Uterus (tissue), 4 donors: ENCODE data around the gene LDAH. TPM values are rescaled to one million over a fixed set of nuclear protein-coding genes. Genes with fewer than 3 reads are reported as not detected.

ENCODE experiments used
- DNase-seq, 2 donors: peaks; one replicate each; pipeline ENCODE4 v3.0.0-alpha.2; 2019 to 2020
- H3K27ac ChIP-seq, 2 donors: fragments of 200-600 bp; sonication (generic); 1 replicate in 1 of 2; 2 replicates in 1 of 2; pipeline ENCODE4 v1.5.1; 2016 to 2018
- H3K27me3 ChIP-seq, 2 donors: fragments of 200-600 bp; sonication (generic); one replicate each; pipeline ENCODE4 v1.5.1; 2018 to 2019; ENCODE audit warnings: control low read depth in 1 of 2
- H3K36me3 ChIP-seq, 2 donors: fragments of 200-600 bp; sonication (generic); one replicate each; pipeline ENCODE4 v1.5.1; 2019; ENCODE audit warnings: control low read depth in 1 of 2
- H3K4me1 ChIP-seq, 2 donors: fragments of 200-600 bp; sonication (generic); one replicate each; pipeline ENCODE4 v1.5.1; 2018 to 2019; ENCODE audit warnings: control low read depth in 1 of 2
- H3K4me3 ChIP-seq, 2 donors: fragments of 200-600 bp; sonication (generic); 1 replicate in 1 of 2; 2 replicates in 1 of 2; pipeline ENCODE4 v1.5.1; 2018 to 2019; ENCODE audit warnings: mild to moderate bottlenecking in 1 of 2
- H3K9me3 ChIP-seq, 2 donors: fragments of 200-600 bp; sonication (generic); one replicate each; pipeline ENCODE4 v1.5.1; 2019; ENCODE audit warnings: control low read depth in 1 of 2
- POLR2A ChIP-seq, 2 donors: fragments of 450-650 bp; IDR thresholded peaks; one replicate each; pipeline ENCODE4 v1.6.1; 2016; ENCODE audit warnings: antibody characterized with exemption in 2 of 2, mild to moderate bottlenecking in 1 of 2, moderate library complexity in 1 of 2
- intact Hi-C: fragments of 100-400 bp; cut with DNase I; formaldehyde crosslinking; loops from one replicate; pipeline ENCODE4 v1.15.1; 2023; ENCODE audit warnings: low total_unique reads
- total RNA-seq, 4 donors: library from RNA; depleted of rRNA in 3 of 4; stranded (reverse); fragments of >200 nt in 3 of 4; gene quantifications; one replicate each; pipeline versions ENCODE4 v1.1.0 to v1.2.4, GENCODE V29; 2014 to 2023
- TF ChIP-seq, protein P1 (sequence below), 4 experiments: fragments of 200-600 bp in 2 of 4; fragments of 450-650 bp in 2 of 4; sonication (generic) in 2 of 4; IDR thresholded peaks; one replicate each; pipeline ENCODE4 v1.5.1; 2016 to 2019; ENCODE audit warnings: antibody characterized with exemption in 4 of 4, mild to moderate bottlenecking in 2 of 4, moderate library complexity in 1 of 4
- donor health status: DM: yes; HTN: yes; CAD: no.

LDAH gene
- total RNA-seq, 4 donors from 2014 or later: 9.7 to 62.4 (median 19.9) TPM

DNA sequence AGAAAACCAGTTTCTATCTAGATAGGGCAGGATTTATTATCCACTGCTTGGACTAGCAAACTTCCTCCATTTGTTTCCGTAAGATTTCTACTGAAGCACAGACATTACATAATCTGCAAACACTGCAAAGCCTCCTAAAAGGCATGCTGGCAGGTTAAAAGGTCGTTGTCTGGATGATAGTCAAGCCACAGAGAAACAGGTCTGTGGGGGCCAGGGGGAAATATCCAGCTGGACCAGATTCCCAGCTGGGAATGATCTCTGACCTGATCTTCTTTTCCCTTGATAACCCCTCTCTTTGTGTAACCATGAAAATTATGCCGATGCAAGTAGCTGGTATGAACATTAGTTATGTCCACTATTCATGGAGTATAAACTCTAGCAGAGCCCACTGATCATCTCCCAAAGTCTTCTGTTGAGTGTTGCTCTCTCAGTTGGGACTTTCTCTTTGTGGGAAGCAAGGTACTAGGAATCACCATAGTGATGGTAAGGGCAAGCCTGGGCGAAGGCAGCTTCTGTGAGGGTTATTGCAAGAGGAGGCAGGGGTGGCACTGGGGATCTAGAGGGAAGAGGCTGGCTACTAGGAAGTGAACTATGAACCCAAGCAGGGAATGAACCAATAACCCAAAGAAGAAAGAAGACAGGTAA, 94.7 kb downstream of the LDAH start:
- H3K27ac ChIP-seq: no peak overlapping the region
- H3K9me3 ChIP-seq: no peaks in the 10 kb centered on the region
- no peak overlapping the region for H3K4me3 ChIP-seq
- H3K36me3 ChIP-seq: no peaks in the 10 kb centered on the region
- no peak for DNase-seq
- H3K27me3 ChIP-seq: no peaks in the 10 kb centered on the region
- TF ChIP-seq POLR2A (IDR thresholded peaks at IDR 0.05): no peak
- TF ChIP-seq, protein P1, sequence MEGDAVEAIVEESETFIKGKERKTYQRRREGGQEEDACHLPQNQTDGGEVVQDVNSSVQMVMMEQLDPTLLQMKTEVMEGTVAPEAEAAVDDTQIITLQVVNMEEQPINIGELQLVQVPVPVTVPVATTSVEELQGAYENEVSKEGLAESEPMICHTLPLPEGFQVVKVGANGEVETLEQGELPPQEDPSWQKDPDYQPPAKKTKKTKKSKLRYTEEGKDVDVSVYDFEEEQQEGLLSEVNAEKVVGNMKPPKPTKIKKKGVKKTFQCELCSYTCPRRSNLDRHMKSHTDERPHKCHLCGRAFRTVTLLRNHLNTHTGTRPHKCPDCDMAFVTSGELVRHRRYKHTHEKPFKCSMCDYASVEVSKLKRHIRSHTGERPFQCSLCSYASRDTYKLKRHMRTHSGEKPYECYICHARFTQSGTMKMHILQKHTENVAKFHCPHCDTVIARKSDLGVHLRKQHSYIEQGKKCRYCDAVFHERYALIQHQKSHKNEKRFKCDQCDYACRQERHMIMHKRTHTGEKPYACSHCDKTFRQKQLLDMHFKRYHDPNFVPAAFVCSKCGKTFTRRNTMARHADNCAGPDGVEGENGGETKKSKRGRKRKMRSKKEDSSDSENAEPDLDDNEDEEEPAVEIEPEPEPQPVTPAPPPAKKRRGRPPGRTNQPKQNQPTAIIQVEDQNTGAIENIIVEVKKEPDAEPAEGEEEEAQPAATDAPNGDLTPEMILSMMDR (IDR thresholded peaks at IDR 0.05): no peak
- H3K4me1 ChIP-seq: no peaks in the 10 kb centered on the region
- intact Hi-C loops: no loop called here

DNA sequence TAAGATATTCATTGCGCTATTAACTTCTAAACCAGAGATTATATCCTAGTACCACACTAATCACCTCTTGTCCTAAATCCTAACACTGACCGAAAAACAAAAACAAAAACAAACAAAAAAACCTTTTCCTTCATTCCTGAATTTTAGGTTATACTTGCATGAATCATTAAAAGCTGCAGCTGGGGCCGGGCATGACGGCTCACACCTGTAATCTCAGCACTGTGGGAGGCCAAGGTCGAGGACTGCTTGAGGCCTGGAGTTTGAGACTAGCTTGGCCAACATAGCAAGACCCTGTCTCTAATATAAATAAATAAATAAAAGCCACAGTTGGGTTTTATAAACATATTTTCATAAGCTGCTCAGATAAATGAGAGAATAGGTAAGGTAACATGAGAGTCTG, 96.0 kb downstream of the LDAH start:
- Histone ChIP-seq H3K36me3 (no peaks in the 10 kb centered on the region), H3K27ac (no peak overlapping the region), H3K4me1 (no peaks in the 10 kb centered on the region), H3K27me3 (no peaks in the 10 kb centered on the region), H3K4me3 (no peak overlapping the region), H3K9me3 (no peaks in the 10 kb centered on the region)
- no peak for DNase-seq
- intact Hi-C loops: no loop called here
- TF ChIP-seq, protein P1 (IDR thresholded peaks at IDR 0.05): no peak
- TF ChIP-seq POLR2A (IDR thresholded peaks at IDR 0.05): no peak

DNA sequence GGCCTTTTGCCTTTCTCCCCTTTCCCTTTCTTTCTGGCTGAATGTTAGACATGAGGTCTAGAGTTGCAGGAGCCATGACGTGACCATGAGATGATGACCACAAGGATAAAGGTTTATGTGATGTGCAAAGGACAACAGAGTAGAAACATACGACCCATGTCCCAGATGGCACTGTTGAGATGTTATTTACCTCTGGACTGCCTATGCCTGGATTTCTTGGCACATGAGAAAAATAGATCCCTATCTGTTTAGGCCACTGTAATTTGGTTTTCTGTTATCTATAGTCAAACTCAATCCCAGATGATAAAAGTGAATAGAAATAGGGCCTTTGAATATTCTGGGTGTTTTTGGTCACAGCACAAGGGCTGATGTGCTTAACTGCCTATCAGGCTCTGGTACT, 97.1 kb downstream of the LDAH start:
- Histone ChIP-seq H3K36me3 (no peaks in the 10 kb centered on the region), H3K27me3 (no peaks in the 10 kb centered on the region), H3K4me3 (no peak overlapping the region), H3K4me1 (no peaks in the 10 kb centered on the region), H3K9me3 (no peaks in the 10 kb centered on the region), H3K27ac (no peak overlapping the region)
- TF ChIP-seq, protein P1 (IDR thresholded peaks at IDR 0.05): no peak
- no peak for TF ChIP-seq POLR2A (IDR thresholded peaks at IDR 0.05)
- intact Hi-C loops: no loop called here
- no peak for DNase-seq

DNA sequence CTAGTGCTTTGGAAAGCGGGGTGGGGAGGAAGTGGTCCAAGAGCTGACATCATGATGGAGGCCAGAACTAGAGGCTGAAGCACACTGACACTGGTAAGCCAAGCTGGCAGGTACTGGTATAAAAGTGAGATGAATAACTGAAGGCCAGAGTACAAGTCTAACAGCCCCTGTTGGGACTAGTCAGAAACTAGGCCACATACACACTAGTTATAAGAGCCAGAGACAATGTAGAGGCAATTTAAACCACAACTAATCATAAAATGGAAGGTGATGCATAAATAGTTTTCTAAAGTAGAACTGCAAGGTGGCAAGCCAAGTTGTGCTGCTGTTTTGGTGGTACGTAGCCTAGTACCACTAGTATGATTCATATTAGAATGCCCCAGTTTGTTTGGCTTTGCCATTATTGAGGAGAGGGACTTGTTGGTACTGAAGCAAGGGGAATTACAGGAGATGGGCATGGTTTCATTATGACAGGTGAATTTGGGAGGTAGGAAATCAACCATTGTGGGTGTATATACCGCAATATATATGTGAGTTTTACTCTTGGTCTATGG, 98.3 kb downstream of the LDAH start:
- Histone ChIP-seq H3K36me3 (no peaks in the 10 kb centered on the region), H3K9me3 (no peaks in the 10 kb centered on the region), H3K27me3 (no peaks in the 10 kb centered on the region), H3K4me1 (no peaks in the 10 kb centered on the region), H3K27ac (no peak overlapping the region), H3K4me3 (no peak overlapping the region)
- intact Hi-C loops: no loop called here
- DNase-seq: no peak
- TF ChIP-seq, protein P1 (IDR thresholded peaks at IDR 0.05): no peak
- no peak for TF ChIP-seq POLR2A (IDR thresholded peaks at IDR 0.05)

DNA sequence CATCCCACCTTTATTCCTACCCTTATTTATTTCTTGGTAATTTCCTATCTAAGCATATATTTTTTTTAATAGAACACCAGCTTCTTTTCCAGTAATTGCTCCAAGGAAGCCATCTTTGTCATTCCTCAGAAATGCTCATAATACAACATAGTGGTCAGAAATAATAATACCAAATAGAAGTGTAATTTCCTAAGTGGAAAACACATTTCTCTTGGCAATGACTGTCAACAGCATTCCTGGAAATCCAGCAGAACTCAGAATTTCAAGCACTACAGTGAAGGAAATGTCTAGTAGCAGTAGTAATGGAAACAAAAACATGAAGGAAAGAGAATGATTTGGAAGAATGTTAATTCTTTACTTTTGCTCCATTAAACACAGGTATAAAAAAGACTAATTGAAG, 99.4 kb downstream of the LDAH start:
- Histone ChIP-seq H3K4me1 (no peaks in the 10 kb centered on the region), H3K4me3 (no peak overlapping the region), H3K27me3 (no peaks in the 10 kb centered on the region), H3K36me3 (no peaks in the 10 kb centered on the region), H3K27ac (no peak overlapping the region), H3K9me3 (no peaks in the 10 kb centered on the region)
- DNase-seq: no peak
- TF ChIP-seq, protein P1 (IDR thresholded peaks at IDR 0.05): no peak
- TF ChIP-seq POLR2A (IDR thresholded peaks at IDR 0.05): no peak
- intact Hi-C loops: no loop called here
